Adipocyte (in vitro differentiated cells): Measurements from ENCODE around the gene MICAL2.

Source experiments
- DNase-seq: peaks from one replicate; pipeline ENCODE4 v3.0.0-alpha.2; 2015; ENCODE audit warnings: low read depth
- H3K27me3 ChIP-seq: replicated peaks from 2 replicates; pipeline ENCODE4 v1.7.0; 2013; ENCODE audit warnings: mild to moderate bottlenecking, low read length, moderate library complexity; ENCODE audit not compliant: control insufficient read depth, insufficient read depth
- H3K36me3 ChIP-seq: 2 replicates; pipeline ENCODE4 v1.7.0; 2013; ENCODE audit warnings: low read length, mild to moderate bottlenecking, moderate library complexity; ENCODE audit not compliant: control insufficient read depth, insufficient read depth, severe bottlenecking
- H3K4me1 ChIP-seq: 2 replicates; pipeline ENCODE4 v1.7.0; 2013; ENCODE audit warnings: mild to moderate bottlenecking, low read length, moderate library complexity; ENCODE audit not compliant: control insufficient read depth, insufficient read depth
- H3K4me3 ChIP-seq: 2 replicates; pipeline ENCODE4 v1.7.0; 2013; ENCODE audit warnings: mild to moderate bottlenecking, low read length, moderate library complexity
- H3K9ac ChIP-seq: 2 replicates; pipeline ENCODE4 v1.7.0; 2013; ENCODE audit warnings: mild to moderate bottlenecking, low read length, moderate library complexity
- H3K9me3 ChIP-seq: 2 replicates; pipeline ENCODE4 v1.7.0; 2013; ENCODE audit warnings: mild to moderate bottlenecking, low read length, moderate library complexity; ENCODE audit not compliant: control insufficient read depth

The MICAL2 gene

DNA sequence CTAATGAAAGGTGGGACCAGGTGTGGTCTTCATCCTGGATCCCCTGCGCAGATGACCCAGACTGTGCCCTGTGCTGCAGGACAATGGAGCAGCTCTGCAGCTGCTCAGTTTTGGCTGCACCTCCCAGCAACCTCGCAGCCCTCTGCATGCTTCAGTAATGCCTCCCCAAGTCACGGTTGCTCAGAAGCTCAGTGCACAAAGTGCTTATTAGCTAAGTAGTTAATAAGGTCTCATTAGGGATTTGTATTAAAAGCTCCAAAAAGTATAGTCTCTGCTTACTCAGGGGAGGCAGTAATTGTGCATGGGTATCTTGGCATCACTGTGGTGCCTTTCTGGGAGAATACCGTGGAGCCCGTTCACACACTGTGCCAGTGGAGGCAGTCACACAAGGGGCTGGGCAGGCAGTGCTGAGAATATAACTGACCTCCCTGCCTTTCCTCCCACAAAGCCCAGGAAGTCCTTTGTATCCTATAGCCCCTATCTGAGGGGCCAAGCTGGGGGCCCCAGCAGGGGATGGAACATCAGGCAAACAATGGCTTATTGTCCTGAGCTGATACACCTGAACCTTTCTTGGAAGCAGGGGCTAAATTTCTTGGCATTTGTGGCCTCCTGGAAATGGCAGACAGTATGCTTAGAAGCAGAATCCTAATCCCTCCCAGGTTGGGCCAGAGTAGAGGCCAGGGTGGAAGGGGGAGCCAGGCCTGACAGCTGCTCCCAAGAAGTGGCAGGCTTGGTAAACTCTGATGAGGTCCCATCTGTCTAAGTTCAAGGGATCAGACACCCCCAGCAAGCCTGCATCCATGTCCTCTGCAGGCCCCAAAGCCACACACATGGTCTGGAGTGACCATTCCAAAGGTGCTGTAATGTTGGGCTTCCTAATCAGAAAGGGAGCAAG, 141.5 kb downstream of the MICAL2 start:
- peaks cover 14% of the 10 kb centered on the region for H3K36me3 ChIP-seq
- H3K27me3 ChIP-seq, result no peaks in the 10 kb centered on the region
- H3K9me3 ChIP-seq, result no peaks in the 10 kb centered on the region
- H3K9ac ChIP-seq, result no peak overlapping the region
- DNase-seq, result no peak
- no peak overlapping the region for H3K4me3 ChIP-seq
- H3K4me1 ChIP-seq, result peaks cover 27% of the 10 kb centered on the region

DNA sequence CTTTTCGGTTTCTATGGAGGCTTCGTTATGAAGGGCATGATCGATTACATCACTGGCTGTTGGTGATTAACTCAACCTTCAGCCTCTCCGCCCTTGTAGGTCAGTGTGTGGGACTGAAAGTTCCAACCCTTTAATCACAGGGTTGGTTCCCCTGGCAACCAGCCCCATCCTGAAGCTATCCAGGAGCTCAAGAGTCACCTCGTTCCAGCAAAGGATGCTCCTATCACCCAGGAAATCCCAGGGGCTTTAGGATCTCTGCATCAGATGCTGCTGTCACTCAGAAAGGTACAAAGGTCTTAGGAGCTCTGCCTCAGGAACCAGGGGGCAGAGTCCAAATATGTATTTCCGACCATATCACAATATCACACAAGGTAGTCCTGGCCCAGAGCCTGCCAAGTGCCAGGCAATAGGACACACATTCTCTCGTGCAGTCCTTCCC, 143.5 kb downstream of the MICAL2 start:
- Histone ChIP-seq H3K27me3 (no peaks in the 10 kb centered on the region), H3K36me3 (peaks cover 14% of the 10 kb centered on the region)

DNA sequence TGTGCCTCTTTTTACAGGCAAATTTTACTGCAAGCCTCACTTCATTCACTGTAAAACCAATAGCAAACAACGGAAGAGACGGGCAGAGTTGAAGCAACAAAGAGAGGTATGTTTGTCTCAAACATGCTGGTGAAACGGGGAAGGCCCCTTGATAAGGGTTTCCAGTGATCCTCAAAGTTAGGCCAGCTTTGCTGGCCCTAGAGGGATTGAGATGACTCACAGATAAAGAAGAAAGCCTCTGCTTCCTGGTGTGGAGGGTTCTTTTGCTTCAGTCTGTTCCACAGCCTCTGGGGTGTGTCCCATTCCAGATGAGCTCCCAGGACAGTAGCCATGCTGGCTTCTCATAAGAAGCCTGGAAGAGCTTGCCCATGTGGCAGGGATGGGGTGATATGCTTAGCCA, 148.1 kb downstream of the MICAL2 start:
- DNase-seq, result peak; percentile 40
- peak overlapping the region; percentile 10 for H3K9ac ChIP-seq
- no peaks in the 10 kb centered on the region for H3K9me3 ChIP-seq
- peaks cover 21% of the 10 kb centered on the region for H3K36me3 ChIP-seq
- H3K4me1 ChIP-seq, result peaks cover 28% of the 10 kb centered on the region
- H3K4me3 ChIP-seq, result no peak overlapping the region
- no peaks in the 10 kb centered on the region for H3K27me3 ChIP-seq

More for the DNA sequence above, 143.5 kb downstream of the MICAL2 start:
- DNase-seq, result no peak
- H3K4me3 ChIP-seq, result no peak overlapping the region
- peaks cover 18% of the 10 kb centered on the region for H3K4me1 ChIP-seq
- no peak overlapping the region for H3K9ac ChIP-seq
- no peaks in the 10 kb centered on the region for H3K9me3 ChIP-seq

DNA sequence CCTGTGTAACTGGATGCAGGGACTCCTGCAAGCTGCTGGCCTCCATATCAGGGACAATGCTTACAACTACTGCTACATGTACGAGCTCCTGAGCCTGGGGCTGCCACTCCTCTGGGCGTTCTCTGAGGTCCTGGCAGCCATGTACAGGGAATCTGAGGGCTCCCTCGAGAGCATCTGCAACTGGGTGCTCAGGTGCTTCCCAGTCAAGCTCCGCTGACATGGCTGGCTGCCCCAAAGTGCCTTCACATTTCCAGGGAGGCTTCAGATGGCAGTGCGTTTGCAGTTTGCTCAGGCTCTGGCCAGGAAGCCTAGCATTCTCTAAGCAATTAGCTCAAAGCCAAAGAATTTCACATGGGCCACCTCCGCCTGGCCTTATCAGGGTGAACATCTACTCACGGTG, 149.6 kb downstream of the MICAL2 start:
- Histone ChIP-seq H3K4me1 (peaks cover 28% of the 10 kb centered on the region), H3K36me3 (peaks cover 28% of the 10 kb centered on the region), H3K27me3 (no peaks in the 10 kb centered on the region), H3K9ac (no peak overlapping the region), H3K4me3 (no peak overlapping the region), H3K9me3 (no peaks in the 10 kb centered on the region)
- DNase-seq, result no peak

DNA sequence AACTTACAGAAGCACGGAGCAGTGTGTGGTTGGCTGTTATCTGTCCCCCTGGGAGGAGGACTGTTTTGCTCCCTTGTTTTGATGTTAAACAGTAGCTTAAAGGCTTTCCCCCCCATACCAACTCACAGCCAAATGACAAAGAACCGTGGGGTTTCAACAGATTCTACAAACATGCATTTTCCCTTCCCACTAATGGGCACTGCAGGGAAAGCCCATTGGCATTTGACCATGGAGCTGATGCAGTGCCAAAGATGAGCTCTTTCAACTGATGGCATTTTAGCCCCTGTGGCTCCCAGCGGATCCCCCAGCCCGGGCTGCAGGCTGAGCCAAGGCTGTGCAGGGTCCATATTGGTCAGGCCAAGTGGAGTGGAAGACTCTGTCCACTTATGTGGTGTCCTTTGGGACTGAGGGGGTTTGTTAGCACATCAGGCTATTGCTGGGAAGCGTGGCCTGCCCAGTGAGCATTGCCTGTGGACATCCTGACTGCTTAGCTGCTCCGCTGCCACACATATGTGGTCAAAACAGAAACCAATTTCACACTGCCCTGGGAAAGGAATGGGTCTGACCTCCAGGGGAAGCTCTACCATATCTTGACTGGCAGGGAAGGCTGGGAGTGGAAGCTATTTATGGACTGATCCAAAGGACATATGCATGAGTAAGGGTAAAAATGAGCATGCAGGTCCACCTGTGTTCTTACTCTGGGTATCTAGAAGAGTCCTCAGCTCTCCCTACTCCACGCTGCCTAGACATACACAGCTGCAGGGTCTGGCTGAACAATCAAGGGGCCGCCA, 150.5 kb downstream of the MICAL2 start:
- peaks cover 28% of the 10 kb centered on the region for H3K4me1 ChIP-seq
- H3K27me3 ChIP-seq, result no peaks in the 10 kb centered on the region
- H3K9me3 ChIP-seq, result no peaks in the 10 kb centered on the region
- H3K36me3 ChIP-seq, result peaks cover 28% of the 10 kb centered on the region
- DNase-seq, result no peak
- no peak overlapping the region for H3K4me3 ChIP-seq
- no peak overlapping the region for H3K9ac ChIP-seq

DNA sequence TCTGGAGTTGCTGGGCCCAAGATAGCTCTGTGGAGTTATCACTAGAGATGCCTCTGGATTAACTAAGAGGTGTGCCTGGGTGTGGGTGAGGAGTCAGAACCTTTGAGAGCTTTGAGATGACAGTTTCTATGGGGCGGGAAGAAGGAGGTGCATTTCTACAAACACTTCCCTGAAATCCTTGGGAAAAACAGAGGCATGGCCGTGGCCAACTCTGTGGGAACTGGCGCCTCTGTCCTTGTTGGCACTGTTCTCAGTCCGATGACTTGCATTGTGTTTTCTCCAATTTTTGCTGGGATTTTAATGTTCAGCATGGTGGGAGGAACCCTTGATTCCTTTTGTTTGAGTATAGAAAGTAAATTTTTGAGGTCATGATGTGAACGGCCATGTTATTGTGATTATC, 151.2 kb downstream of the MICAL2 start:
- Histone ChIP-seq H3K9me3 (no peaks in the 10 kb centered on the region), H3K4me1 (peaks cover 28% of the 10 kb centered on the region), H3K36me3 (peaks cover 26% of the 10 kb centered on the region)

DNA sequence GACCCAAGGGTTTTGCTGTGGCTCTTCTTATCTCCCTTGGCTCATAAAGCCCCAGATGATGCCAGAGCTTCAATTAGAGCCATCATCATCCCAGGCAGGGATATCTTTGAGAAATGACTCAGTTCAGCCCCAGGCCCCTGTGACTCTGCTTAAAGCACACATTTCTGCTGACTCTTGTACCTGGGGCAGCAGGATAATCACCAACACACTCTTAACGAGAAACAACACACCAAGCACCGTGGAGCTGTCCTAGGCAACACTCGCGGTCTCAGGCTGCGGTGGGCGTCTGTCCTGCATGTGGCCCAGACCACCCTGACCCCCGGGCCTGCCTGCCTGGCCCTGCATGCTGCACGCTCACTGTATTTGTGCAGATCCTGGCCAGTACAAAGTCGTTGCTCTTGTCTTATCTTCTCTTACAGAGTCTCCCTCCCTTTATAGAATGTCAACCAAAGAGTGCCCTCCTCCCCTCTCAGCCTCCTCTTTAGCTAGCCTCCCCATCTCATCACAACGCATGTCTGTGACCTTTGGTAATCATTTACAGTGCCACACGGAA, 152.8 kb downstream of the MICAL2 start:
- H3K4me1 ChIP-seq, result peaks cover 26% of the 10 kb centered on the region
- H3K36me3 ChIP-seq, result peaks cover 24% of the 10 kb centered on the region
- H3K9ac ChIP-seq, result no peak overlapping the region
- H3K27me3 ChIP-seq, result no peaks in the 10 kb centered on the region
- no peak for DNase-seq
- no peaks in the 10 kb centered on the region for H3K9me3 ChIP-seq
- no peak overlapping the region for H3K4me3 ChIP-seq

More for the DNA sequence above, 151.2 kb downstream of the MICAL2 start:
- DNase-seq, result no peak
- H3K9ac ChIP-seq, result no peak overlapping the region
- no peaks in the 10 kb centered on the region for H3K27me3 ChIP-seq
- H3K4me3 ChIP-seq, result no peak overlapping the region

DNA sequence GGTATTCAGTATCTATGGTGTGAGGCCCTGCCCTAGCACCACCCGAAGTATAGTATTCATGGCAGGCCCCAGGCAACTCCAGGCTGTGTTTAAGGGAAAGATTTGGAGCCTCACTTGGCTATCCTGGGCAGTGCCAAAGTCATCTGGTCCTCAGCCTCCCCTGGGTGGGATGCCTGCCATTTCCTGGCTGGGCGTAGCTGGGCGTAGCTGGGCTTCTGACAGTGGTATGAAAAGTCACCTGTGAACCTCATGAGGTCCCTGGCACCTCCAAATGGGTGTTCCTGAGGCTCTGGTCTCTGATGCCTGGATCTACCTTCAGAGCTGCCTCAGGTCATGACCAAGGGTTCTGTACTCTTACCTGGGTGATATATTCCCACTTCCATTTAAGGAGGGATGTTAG, 154.0 kb downstream of the MICAL2 start:
- H3K4me3 ChIP-seq, result no peak overlapping the region
- no peaks in the 10 kb centered on the region for H3K27me3 ChIP-seq
- peaks cover 19% of the 10 kb centered on the region for H3K4me1 ChIP-seq
- DNase-seq, result no peak
- no peak overlapping the region for H3K9ac ChIP-seq
- H3K9me3 ChIP-seq, result no peaks in the 10 kb centered on the region
- H3K36me3 ChIP-seq, result peaks cover 20% of the 10 kb centered on the region

DNA sequence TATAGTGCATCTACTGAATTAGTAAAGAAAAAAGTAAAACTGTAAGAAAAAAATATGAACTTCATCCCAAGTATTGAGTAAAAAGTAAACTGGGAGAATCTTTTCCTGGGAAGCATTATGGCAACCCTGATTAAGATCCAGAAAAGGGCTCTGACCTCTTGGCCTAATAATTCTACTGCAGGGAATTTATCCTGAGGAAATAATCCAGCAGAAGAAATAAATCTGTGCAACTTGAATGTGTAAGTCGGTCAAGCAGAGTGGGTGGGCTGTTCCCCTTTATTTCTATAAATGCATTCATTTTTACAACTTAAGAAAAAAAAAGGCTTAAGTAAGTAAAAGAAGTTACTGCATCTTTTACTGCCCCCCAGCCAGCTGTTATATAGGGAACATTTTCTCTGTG, 155.7 kb downstream of the MICAL2 start:
- no peaks in the 10 kb centered on the region for H3K27me3 ChIP-seq
- no peak overlapping the region for H3K4me3 ChIP-seq

DNA sequence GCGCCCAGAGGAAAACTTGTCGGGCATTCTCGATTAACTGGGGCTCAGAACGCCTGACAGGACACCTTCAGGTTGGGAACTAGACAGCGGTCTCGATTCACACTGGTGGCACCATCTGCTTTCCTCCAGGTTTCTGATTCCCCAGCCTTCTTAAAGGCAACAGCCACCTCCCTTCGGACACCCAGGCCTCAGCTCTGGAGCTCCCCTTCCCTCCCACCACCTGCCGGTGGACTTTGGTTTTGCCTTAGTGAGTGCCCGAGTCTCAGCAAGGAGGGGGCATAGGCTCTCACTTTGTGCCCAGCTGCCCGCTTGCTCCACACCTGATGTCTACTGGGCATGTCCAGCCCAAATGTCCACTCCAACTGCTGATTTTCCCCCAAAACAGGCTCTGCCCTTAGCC, 156.6 kb downstream of the MICAL2 start:
- H3K36me3 ChIP-seq, result peaks cover 8% of the 10 kb centered on the region
- H3K4me1 ChIP-seq, result peaks cover 14% of the 10 kb centered on the region
- no peaks in the 10 kb centered on the region for H3K9me3 ChIP-seq
- no peak overlapping the region for H3K9ac ChIP-seq
- DNase-seq, result no peak
- H3K27me3 ChIP-seq, result no peaks in the 10 kb centered on the region
- no peak overlapping the region for H3K4me3 ChIP-seq

More for the DNA sequence above, 155.7 kb downstream of the MICAL2 start:
- peaks cover 10% of the 10 kb centered on the region for H3K36me3 ChIP-seq
- no peaks in the 10 kb centered on the region for H3K9me3 ChIP-seq
- no peak overlapping the region for H3K9ac ChIP-seq
- H3K4me1 ChIP-seq, result peaks cover 22% of the 10 kb centered on the region
- DNase-seq, result no peak

DNA sequence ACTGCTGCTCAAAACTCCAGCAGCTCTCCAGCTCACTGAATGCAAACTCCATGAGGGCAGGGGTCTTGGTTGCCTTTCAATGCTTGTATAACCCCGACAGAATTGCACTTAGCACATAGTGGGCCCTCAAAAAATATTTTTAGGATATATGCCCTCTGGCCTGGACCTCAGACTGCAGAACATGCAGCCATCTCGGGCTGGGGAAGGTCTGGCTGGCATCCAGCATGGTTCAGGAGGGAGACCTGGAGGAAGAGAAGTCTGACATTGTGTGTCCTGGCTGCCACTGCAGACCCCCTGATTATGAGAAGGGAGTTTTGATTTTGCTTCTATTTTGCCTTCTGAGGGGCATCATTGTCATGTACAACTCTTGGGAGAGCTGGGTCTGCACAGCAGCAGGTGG, 157.5 kb downstream of the MICAL2 start:
- no peak overlapping the region for H3K9ac ChIP-seq
- peaks cover 8% of the 10 kb centered on the region for H3K36me3 ChIP-seq
- no peak overlapping the region for H3K4me3 ChIP-seq
- H3K9me3 ChIP-seq, result no peaks in the 10 kb centered on the region
- no peaks in the 10 kb centered on the region for H3K27me3 ChIP-seq
- DNase-seq, result no peak
- peaks cover 14% of the 10 kb centered on the region for H3K4me1 ChIP-seq
